Stimulated activated effector memory CD8-positive, alpha-beta T cell treated with anti-CD3 and anti-CD28 coated beads, Interleukin-12 subunit alpha, Interleukin-12 subunit beta, amount 100 ng/mL, for 72 hours (primary cell): ENCODE results near the gene ASH1L.
"Not testable (repeated sequence)": the region's sequence is repeated elsewhere in the genome, so short reads cannot be mapped to it uniquely, and the experiment has no call there.

ENCODE experiments used
- ATAC-seq: fragments of 150-1000 bp; cut with Tn5 transposase; 2 replicates; pipeline ENCODE4 v1.10.0; 2021
- DNase-seq, 2 donors: peaks; one replicate each; pipeline ENCODE4 v3.0.0; 2021 to 2022; ENCODE audit warnings: low spot score in 2 of 2
- H3K27ac Mint-ChIP-seq: one replicate; pipeline ENCODE4 v1.8.0; 2022; ENCODE audit warnings: mild to moderate bottlenecking, mixed read lengths
- H3K36me3 Mint-ChIP-seq: one replicate; pipeline ENCODE4 v1.8.0; 2022; ENCODE audit warnings: mild to moderate bottlenecking, mixed read lengths
- H3K4me1 Mint-ChIP-seq: one replicate; pipeline ENCODE4 v1.8.0; 2022; ENCODE audit warnings: mixed read lengths
- H3K4me3 Mint-ChIP-seq: one replicate; pipeline ENCODE4 v1.8.0; 2022; ENCODE audit warnings: mild to moderate bottlenecking, mixed read lengths
- H3K9me3 Mint-ChIP-seq: one replicate; pipeline ENCODE4 v1.8.0; 2022; ENCODE audit warnings: mixed read lengths

The ASH1L gene

GRCh38 chr1:155526356-155526755 is 36.2 kb downstream of the ASH1L start:
- Mint-ChIP-seq H3K4me3 (no peak overlapping the region), H3K27ac (no peak overlapping the region), H3K9me3 (no peaks in the 10 kb centered on the region), H3K36me3 (peaks cover 2% of the 10 kb centered on the region), H3K4me1 (peaks cover 38% of the 10 kb centered on the region)
- DNase-seq (no peak), ATAC-seq (no peak)

- ATAC-seq = no peak
- Mint-ChIP-seq H3K36me3 (peaks cover 45% of the 10 kb centered on the region), H3K4me1 (peaks cover 29% of the 10 kb centered on the region), H3K4me3 (no peak overlapping the region), H3K9me3 (no peaks in the 10 kb centered on the region), H3K27ac (no peak overlapping the region)
- no peak for DNase-seq
Observed at GRCh38 chr1:155522069-155522468, 40.5 kb downstream of the ASH1L start.

GRCh38 chr1:155518484-155518883 is 44.1 kb downstream of the ASH1L start:
- Mint-ChIP-seq H3K36me3 (peaks cover 62% of the 10 kb centered on the region), H3K27ac (no peak overlapping the region), H3K4me1 (peaks cover 32% of the 10 kb centered on the region), H3K4me3 (no peak overlapping the region), H3K9me3 (no peaks in the 10 kb centered on the region)
- ATAC-seq (no peak), DNase-seq (no peak)

GRCh38 chr1:155514582-155515187 is 47.9 kb downstream of the ASH1L start:
- no peak for DNase-seq
- no peak for ATAC-seq
- H3K4me3 Mint-ChIP-seq = no peak overlapping the region
- no peaks in the 10 kb centered on the region for H3K9me3 Mint-ChIP-seq
- peak overlapping the region; percentile 40 for H3K27ac Mint-ChIP-seq
- peaks cover 68% of the 10 kb centered on the region for H3K36me3 Mint-ChIP-seq
- peaks cover 29% of the 10 kb centered on the region for H3K4me1 Mint-ChIP-seq

- no peaks in the 10 kb centered on the region for H3K9me3 Mint-ChIP-seq
- H3K27ac Mint-ChIP-seq = no peak overlapping the region
- DNase-seq = no peak
- H3K4me3 Mint-ChIP-seq = no peak overlapping the region
- peaks cover 58% of the 10 kb centered on the region for H3K36me3 Mint-ChIP-seq
- ATAC-seq = no peak
- peaks cover 29% of the 10 kb centered on the region for H3K4me1 Mint-ChIP-seq
Observed at GRCh38 chr1:155513300-155513916, 49.2 kb downstream of the ASH1L start.

- not testable (repeated sequence) for ATAC-seq, H3K27ac Mint-ChIP-seq
- peaks cover 54% of the 10 kb centered on the region for H3K36me3 Mint-ChIP-seq
Observed at GRCh38 chr1:155511385-155511784, 51.2 kb downstream of the ASH1L start.

GRCh38 chr1:155509064-155509463 is 53.5 kb downstream of the ASH1L start:
- ATAC-seq (no peak), DNase-seq (no peak)
- no peak overlapping the region for H3K4me3 Mint-ChIP-seq
- no peak overlapping the region for H3K27ac Mint-ChIP-seq
- H3K9me3 Mint-ChIP-seq = no peaks in the 10 kb centered on the region
- H3K36me3 Mint-ChIP-seq = peaks cover 49% of the 10 kb centered on the region
- H3K4me1 Mint-ChIP-seq = peaks cover 15% of the 10 kb centered on the region

More at GRCh38 chr1:155511385-155511784, 51.2 kb downstream of the ASH1L start:
- peaks cover 28% of the 10 kb centered on the region for H3K4me1 Mint-ChIP-seq
- not testable (repeated sequence) for H3K9me3 Mint-ChIP-seq, H3K4me3 Mint-ChIP-seq, DNase-seq

- Mint-ChIP-seq H3K9me3 (no peaks in the 10 kb centered on the region), H3K36me3 (peaks cover 43% of the 10 kb centered on the region), H3K27ac (peak overlapping the region; percentile 14), H3K4me1 (peaks cover 6% of the 10 kb centered on the region), H3K4me3 (no peak overlapping the region)
- ATAC-seq = no peak
- DNase-seq = no peak
Observed at GRCh38 chr1:155507945-155508344, 54.7 kb downstream of the ASH1L start.

- H3K9me3 Mint-ChIP-seq, H3K4me3 Mint-ChIP-seq, H3K27ac Mint-ChIP-seq, H3K4me1 Mint-ChIP-seq, DNase-seq, ATAC-seq: not testable (repeated sequence)
- peaks cover 33% of the 10 kb centered on the region for H3K36me3 Mint-ChIP-seq
Observed at GRCh38 chr1:155505963-155506362, 56.6 kb downstream of the ASH1L start.

- ATAC-seq = no peak
- H3K4me3 Mint-ChIP-seq = no peak overlapping the region
- H3K36me3 Mint-ChIP-seq = peaks cover 29% of the 10 kb centered on the region
- no peak overlapping the region for H3K27ac Mint-ChIP-seq
- no peaks in the 10 kb centered on the region for H3K9me3 Mint-ChIP-seq
- peaks cover 21% of the 10 kb centered on the region for H3K4me1 Mint-ChIP-seq
- DNase-seq = no peak
Observed at GRCh38 chr1:155504207-155504606, 58.4 kb downstream of the ASH1L start.

GRCh38 chr1:155499953-155500639 is 62.5 kb downstream of the ASH1L start:
- DNase-seq (no peak), ATAC-seq (peak; percentile 42)
- Mint-ChIP-seq H3K9me3 (no peaks in the 10 kb centered on the region), H3K4me3 (no peak overlapping the region), H3K36me3 (peaks cover 29% of the 10 kb centered on the region), H3K27ac (peak overlapping the region; percentile 50), H3K4me1 (peaks cover 23% of the 10 kb centered on the region)

- Mint-ChIP-seq H3K36me3 (peaks cover 24% of the 10 kb centered on the region), H3K27ac (peak overlapping the region; percentile 50), H3K4me1 (peaks cover 31% of the 10 kb centered on the region), H3K9me3 (no peaks in the 10 kb centered on the region), H3K4me3 (no peak overlapping the region)
- no peak for DNase-seq
- no peak for ATAC-seq
Observed at GRCh38 chr1:155499263-155499662, 63.3 kb downstream of the ASH1L start.

- Mint-ChIP-seq H3K4me1 (peaks cover 29% of the 10 kb centered on the region), H3K36me3 (peaks cover 50% of the 10 kb centered on the region)
- not testable (repeated sequence) for H3K27ac Mint-ChIP-seq, H3K9me3 Mint-ChIP-seq, ATAC-seq, DNase-seq, H3K4me3 Mint-ChIP-seq
Observed at GRCh38 chr1:155493595-155493994, 69.0 kb downstream of the ASH1L start.

- not testable (repeated sequence) for H3K27ac Mint-ChIP-seq, H3K9me3 Mint-ChIP-seq, DNase-seq, H3K4me3 Mint-ChIP-seq, ATAC-seq
- peaks cover 49% of the 10 kb centered on the region for H3K36me3 Mint-ChIP-seq
- peaks cover 12% of the 10 kb centered on the region for H3K4me1 Mint-ChIP-seq
Observed at GRCh38 chr1:155488419-155488818, 74.2 kb downstream of the ASH1L start.

- Mint-ChIP-seq H3K27ac (no peak overlapping the region), H3K4me1 (peaks cover 12% of the 10 kb centered on the region), H3K9me3 (no peaks in the 10 kb centered on the region), H3K4me3 (no peak overlapping the region), H3K36me3 (peaks cover 46% of the 10 kb centered on the region)
- ATAC-seq (no peak), DNase-seq (no peak)
Observed at GRCh38 chr1:155487541-155487940, 75.1 kb downstream of the ASH1L start.

GRCh38 chr1:155486952-155487351 is 75.7 kb downstream of the ASH1L start:
- DNase-seq = not testable (repeated sequence)

More at GRCh38 chr1:155486952-155487351, 75.7 kb downstream of the ASH1L start:
- Mint-ChIP-seq H3K36me3 (peaks cover 46% of the 10 kb centered on the region), H3K4me1 (peaks cover 12% of the 10 kb centered on the region)
- H3K9me3 Mint-ChIP-seq, H3K27ac Mint-ChIP-seq, H3K4me3 Mint-ChIP-seq, ATAC-seq: not testable (repeated sequence)
